SKM-1 treated with dmso at 0.1 percent for 144 hours (cell line): Measurements from ENCODE around the gene PAFAH1B1.
"Not testable (repeated sequence)": the region's sequence is repeated elsewhere in the genome, so short reads cannot be mapped to it uniquely, and the experiment has no call there.

ENCODE experiments used
- DNase-seq: peaks from one replicate; lab custom pipeline; 2025; ENCODE audit not compliant: unreplicated experiment; lab: John Stamatoyannopoulos, UW

The PAFAH1B1 gene

DNA sequence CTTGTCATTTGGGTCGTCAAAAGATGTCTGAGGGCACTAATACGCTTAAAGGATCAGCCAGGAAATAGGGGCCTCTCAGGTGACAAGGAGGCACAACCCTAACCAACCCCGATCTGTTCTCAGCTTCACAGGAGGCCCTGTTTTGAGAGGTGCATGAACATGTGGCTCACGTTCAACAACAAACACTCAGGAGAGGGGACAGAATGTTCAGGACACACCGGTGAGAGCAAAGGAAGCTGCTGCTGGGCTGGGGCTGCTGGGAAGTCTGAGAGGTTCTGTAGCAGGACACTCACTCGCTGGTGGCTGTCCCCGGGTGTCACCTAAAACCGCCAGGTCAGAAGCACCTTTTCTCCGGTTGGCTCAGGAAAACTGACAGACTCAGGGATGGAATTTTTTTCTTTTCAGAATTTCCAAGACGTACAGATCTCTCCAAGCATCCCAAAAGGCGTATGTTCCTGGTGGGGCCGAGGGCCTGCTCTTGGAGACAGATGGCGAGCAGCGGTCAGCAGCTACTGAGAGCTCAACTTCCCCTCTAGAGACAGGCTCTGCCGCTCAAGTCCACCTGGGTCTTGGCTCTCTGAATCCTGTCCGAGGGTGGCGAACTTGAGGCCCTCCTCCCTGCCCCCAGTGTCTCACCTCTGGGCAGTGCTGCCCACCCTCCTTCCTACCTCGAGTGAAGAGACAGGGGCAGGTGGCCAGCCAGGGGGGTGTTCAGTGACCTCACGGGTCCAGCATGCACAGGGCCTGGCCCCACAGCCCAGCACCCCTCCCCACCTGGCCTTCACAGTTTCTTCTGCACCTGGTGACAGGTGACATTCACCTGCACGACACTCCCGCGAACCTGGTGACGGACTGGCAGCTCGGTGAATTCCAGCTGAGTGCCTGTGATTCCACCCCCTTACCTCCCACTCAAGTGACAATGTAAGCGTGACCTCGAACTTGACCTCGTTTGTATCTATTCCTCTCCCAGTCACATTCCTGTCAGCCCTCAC, 95.2 kb downstream of the PAFAH1B1 start:
- no peak for DNase-seq

DNA sequence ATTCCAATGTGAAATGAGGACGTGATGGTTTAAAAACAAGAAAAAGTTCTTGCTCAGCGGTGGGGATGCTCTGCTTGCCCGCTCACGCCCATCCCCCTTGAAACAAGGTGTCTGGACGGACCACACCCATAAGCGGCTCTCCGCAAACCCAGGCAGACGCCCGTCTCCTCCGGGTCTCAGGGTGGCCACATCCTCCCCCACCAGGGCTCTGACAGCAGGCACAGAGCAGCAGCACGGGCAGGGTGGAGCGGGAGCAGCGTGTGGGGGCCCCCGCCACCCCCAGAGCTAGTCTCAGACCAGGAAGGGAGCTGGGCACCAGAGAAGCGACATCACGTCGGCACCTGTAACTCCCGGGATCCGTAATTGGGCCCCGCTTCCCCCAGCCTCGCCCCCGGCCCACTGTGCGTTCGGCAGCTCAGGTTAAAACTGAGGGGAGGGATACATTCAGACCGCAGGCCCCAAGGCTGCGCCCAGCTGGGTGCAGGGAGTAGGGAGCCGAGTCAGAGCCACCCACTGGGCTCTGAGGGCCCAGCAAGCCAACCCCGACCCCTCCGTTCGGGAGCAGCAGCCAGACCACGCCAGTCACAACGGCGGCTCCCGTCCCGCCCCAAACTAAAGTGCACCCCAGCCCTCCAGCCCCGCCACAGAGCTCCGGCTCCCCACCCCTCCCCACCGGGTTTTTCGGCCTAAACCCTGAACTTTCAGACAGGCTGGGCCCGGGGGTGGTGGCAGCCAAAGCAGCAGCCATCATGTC, 96.1 kb downstream of the PAFAH1B1 start:
- DNase-seq: no peak

DNA sequence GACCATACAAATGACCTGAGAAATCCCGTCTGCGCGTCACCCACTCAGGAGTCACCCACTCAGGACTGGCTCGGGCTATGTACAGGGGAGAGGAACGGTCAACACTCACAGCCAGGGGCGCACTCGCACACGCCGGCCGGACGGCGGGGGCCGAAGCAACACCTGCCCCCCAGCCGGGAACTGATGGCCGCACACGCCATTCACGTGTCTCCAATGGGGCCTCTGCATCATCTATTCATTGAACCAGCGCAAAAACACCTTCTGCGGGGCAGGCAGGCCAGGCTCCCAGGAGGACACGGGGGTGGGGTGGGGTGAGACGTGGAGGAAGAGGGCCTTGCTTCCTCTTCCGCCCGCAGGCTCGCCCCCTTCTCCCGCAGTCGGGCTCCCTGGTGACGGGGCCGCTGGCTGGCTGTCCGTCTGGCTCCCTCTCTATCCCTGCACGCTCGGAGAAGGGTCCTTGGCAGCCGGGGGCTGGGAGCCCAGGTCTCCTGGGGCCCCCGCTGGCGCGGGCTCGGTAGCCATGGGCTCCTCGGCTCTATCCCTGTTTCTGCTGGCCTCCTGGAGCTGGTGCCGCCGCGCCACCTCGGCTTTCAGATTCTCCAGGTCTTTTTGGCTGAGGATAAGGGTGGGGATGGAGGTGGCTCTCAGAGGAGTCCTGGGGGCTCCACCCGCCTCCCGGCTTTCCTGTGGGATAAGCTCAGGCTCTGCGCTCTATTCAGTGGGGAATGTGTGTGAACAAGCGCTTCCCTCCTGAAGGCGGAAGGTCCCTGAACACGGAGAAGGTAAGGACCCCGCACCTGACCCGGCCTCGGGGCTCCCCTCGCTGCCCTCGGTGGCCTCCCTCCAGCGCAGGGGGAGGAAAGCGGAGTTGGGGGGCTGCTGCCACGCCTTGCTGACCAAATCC, 97.0 kb downstream of the PAFAH1B1 start:
- no peak for DNase-seq

DNA sequence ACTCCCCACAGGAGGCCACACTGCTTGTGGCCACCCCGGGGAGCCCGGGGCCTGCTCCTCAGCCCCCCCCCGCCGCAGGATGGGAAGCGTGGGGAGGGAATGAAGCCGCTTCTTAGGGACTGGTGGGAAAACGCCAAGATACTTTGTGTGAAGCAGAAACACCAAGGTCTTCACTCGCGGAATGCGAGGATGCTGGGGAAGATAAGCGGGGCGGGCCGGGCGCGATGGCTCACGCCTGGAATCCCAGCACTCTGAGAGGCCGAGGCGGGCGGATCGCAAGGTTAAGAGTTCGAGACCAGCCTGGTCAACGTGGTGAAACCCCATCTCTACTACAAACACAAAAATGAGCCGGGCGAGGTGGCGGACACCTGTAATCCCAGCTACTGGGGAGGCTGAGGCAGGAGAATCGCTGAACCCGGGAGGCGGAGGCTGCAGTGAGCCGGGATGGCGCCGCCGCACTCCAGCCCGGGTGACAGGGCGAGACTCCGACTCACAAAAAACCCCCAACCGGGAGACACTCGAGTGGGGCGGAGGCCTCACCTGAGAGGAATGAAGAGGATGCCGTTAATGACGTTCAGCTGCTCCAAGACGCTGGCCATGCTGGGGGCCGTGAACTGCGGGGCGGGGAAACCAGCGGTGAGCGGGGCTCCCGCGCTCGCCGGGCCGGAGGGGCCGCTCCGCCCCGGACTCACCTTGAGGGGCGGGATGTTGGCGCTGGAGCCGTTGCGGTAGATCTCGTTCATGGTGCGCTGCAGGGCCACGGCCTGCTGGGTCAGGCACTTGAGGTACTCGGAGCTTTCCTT, 97.8 kb downstream of the PAFAH1B1 start:
- DNase-seq: no peak

DNA sequence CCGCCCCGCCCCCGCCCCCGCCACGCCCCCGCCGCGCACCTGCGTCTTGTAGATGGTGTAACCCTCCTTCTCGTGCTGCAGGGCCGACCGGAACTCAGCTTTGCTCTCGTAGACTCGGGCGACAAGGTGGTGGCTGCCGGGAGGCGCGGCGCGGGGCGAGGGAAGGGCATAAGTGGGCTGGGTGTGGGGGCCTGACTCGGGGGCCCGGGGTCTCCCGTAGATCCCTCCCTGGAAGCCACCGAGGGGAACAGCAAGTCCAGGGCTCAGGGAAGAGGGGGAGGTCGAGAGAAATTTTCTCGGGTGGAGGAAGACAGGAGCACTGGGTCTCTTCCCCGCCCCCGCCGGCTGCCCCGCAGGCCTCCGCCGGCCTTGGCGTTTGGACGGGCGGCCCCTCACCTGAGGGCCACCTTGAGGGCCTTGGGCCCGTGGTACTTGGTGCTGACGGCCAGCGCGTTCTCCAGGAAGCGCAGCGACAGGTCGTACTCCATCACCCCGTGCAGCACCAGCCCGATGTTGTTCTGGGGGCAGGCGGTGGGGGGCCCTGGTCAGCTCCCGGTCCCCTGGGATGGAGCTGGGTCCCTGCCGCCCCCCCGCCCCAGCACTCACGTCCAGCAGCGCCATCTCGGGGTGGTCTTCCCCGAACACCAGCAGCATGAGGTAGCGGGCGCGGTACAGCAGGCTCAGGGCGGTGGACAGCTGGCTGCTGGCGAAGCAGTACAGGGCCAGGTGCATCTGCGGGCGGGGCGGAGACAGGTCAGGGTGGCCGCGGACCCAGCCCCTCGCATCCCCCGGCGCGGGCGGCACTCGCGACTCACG, 98.7 kb downstream of the PAFAH1B1 start:
- no peak for DNase-seq

DNA sequence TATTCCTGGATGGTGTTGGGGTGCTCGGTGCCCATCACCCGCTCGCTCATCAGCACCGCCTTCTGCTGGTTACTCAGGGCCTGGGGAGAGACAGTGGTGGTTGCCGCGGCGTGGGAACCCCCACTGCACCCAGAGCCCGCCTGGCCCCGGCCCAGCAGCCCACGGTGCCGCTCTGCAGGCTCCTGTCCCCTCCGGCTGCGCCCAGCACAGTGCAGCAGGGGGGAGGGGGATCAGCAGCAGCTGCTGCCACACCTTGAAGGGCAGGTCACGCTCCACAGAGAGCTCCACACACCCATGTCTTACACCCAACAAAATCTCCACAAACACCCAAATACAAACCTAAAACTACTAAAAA, 99.3 kb downstream of the PAFAH1B1 start:
- no peak for DNase-seq

DNA sequence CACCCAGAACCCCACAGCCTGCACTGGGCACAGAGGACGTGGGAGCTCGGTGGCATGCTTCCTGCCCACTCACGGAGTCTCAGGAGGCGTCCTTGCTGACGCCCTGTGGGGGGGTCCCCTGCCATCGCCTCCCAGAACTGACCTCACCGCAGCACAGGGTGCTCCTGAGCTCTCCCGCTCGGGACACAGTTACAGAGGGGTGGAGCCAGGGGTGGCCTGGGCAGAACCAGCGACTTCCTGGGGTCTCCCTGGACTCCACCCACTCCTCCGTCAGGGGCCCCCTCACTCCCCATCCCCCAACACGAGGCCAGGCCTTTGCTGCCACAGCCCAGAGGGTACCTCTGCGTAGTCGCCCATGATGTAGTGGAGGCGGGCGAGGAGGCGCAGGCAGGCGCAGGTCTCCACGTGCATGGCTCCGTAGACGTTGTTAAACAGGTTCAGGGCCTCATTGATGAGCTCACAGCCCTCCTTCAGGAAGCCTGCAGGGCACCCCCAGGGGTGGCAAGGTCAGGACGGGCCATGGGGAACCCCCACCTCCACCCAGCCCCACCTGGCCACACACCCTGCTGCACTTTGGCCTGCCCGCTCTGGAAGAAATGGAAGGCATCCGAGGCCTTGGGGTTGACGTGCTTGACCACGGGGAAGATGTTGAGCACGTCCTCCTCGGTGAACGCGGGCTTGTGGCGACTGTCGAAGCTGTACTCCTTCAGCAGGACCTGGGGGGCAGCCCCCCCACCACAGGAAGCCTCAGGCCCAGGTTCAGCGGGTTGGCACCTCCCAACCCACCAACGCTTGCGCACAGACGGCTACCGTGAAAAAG, 100.3 kb downstream of the PAFAH1B1 start:
- DNase-seq: no peak

DNA sequence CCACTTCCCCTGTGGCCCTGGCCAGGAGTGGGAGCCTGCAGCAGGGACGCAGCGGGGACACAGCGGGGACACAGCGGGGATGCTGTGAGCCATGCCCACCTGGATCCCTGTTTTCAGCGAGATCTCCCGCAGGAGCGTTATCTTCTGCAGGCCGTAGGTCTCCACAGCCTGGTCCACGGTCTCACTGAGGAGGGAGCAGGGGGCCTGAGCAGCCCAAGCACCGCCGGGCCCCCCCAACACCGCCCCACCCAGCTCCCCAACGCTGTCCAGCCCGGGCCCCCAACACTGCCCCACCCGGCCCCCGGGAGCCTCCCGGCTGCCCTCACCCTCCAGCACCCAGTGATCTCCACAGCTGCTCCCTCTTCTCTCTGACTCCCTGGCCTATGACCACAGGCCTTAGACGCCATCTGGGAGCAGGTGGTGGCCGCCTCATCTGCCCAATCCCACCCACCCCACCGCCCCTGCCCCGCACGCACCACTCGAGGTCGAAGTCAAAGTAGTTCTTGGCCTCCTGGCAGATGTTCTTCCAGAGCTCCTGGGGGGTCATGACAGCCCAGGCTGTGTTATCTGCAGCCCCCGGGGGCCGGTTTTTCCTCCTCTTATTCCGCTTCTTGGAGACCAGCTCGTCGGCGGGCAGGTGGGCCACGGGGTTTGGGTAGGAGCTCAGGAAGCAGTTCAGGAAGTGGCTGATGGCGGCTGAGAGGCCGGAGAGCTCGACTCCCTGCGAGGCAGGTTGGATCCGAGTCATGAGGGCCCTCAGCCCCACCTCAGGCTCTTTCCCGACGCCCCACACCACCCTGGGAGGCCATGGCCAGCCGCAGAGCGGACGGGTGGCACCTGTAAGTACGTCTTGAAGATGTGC, 101.2 kb downstream of the PAFAH1B1 start:
- no peak for DNase-seq

DNA sequence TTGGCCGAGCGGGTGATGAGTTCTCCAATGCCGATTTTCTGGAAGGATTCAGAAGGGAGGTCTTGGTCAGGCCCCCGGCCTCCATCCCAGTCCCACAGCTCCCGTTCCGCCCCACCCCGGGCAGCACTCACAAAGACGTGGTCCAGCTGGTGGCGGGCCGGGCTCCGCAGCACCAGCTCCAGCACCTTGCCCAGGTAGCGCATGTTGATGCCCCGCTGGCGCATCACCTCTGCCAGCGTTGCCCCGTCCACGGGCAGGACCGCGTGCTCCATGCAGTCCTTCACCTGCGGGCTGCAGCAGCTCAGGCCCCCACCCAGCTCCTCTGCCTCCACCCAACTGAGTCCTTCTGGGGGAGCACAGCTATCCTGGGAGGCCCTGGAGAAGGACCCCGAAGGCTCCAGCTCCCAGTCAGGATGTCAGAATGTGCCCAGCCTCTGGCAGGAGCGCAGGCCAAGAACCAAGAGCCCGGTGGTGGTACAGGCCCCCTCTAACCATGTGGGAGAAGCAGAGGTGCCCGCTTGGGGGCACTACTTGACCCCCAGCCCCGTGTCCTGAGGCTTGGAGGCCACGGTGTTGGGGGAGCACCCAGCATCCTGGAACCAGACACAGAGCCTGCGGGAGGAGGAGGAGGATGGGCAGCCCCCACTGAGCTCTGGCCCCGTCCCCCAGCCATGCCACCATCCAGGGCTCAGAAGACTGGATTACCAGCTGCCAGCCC, 101.9 kb downstream of the PAFAH1B1 start:
- DNase-seq: no peak

DNA sequence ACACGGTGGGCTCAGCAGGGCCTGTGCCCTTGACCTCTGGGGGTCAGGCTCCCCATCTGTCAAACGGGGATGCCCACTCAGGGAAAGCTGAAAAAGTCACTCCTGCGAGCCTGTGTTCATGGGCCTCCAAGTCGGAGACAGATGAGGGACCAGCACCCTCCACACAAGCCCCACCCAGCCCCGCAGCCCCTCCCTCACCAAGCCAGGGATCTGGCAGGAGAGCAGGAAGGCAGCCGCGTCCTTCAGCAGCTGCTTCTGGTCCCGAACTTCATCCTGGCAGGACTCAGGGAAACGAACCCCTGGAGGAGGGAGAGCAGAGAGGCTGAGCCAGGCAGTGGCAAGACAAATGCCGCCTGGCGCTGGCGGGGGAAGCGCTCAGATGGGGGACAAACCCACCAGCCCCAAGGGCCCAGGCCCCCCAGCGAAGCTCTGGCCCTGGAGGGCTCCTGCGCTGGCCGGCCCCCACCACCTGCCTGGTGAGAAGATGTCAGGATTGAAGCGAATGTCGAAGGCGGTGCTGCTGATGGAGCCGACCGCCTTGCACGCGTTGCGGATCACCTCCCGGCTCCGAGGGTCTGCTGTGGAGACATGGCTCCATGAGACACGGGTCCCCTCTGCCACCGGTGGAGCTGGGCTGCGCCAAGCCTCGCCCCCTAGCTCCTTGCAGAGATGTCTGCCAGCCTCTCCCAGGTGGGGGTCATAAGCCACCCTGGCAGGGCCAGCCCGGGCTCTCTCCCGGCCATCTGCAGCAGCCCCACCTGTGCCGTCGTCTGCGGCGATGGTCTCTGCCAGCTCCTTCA, 102.7 kb downstream of the PAFAH1B1 start:
- no peak for DNase-seq

DNA sequence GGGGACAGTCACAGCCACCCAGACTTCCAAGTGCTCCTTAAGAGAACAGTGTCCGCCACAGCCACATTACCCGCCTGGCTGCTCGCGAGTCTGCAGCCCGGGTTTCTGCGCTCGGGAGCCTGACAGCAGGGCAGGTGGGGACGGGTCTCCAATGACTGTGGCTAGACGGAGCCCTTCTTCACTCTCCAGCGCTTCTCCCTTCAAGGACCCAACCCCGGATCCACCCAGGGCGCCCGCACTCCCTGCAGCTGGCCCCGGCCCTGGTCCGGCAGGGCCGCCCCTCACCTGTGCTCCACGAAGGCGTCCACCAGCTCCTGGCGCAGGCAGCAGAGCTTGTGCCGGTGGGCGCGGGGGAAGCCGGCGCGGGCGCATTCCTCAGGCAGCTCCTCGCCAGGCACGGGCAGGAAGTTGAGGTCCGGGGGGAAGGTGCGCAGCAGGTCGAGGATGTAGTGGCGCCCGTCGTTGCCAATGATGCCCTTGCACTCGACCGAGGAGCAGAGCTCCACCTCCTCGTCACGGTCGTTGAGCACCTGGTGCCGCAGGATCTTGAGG, 104.2 kb downstream of the PAFAH1B1 start:
- no peak for DNase-seq

DNA sequence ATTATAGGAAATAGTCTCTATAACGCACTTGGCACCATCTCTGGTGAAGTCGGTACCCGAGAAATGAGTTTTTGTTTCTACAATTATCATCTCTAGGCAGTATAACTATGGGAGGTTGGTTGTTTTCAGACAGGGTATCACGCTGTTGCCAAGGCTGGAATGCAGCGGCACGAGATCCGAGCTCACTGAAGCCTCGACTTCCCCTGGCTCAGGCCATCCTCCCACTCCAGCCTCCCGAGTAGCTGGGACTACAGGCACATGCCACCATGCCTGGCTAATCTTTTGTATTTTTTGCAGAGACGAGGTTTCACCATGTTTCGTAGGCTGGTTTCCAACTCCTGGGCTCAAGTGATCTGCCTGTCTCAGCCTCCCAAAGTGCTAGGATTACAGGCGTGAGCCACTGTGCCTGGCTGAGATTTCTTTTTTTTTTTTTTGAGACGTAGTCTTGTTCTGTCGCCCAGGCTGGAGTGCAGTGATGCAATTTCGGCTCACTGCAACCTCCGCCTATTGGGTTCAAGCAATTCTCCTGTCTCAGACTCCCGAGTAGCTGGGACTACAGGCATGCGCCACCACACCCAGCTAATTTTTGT, 105.9 kb downstream of the PAFAH1B1 start:
- DNase-seq: not testable (repeated sequence)

DNA sequence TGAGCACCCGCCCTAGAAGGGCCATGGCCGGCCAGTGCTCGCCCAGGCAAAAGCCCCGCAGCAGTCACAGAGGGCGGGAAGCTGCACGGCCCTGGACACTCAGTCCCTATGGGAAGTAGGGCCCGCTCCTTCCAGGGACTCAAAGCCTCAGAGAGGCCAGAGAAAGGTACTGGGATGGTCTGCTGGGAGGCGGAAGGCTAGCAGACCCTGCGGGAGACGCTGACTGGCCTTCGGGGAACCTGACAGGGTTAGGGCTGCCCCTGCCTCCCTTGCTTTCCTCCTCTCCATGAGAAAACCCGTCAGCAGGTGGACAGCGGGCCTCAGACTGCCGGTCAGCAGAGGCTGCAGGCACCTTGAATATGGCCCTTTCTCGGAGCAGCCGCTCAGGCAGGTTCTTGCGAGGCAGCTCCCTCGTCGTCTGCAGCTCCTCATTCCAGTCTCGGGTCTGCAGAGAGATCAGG, 106.6 kb downstream of the PAFAH1B1 start:
- no peak for DNase-seq

DNA sequence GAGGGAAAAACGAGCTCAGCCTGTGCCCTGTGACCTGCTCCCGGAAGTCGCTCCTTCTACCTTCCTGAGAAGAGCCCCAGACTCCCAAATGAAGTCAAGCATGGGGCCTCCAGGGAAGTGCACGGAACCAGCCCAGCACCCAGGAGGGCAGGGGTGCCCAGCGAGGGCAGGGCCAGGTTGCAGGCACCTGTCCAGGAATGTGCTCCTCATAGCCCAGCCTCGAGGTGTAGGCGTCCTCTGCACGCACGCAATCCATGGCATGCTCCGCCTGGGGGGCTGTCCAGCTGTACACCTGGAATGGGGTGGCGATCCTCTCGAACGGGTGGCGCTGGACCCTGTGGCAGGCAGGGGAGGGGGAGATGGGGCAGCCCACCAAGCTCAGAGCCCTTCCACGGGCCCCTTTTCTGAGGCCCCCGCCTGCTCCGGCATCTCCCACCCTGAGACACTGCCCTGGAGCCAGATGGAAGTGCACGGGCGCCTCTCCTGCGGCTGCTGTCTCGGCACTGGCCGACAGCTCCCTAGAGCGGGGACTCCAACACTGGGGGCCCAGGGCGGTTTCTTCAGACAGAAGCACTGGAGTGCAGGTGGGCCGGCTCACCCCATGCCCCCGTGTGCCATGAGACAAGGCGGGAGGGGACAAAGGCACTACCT, 107.2 kb downstream of the PAFAH1B1 start:
- DNase-seq: peak; percentile 100
